ENCODE measurements around the gene GABARAP.

Gene GABARAP

DNA sequence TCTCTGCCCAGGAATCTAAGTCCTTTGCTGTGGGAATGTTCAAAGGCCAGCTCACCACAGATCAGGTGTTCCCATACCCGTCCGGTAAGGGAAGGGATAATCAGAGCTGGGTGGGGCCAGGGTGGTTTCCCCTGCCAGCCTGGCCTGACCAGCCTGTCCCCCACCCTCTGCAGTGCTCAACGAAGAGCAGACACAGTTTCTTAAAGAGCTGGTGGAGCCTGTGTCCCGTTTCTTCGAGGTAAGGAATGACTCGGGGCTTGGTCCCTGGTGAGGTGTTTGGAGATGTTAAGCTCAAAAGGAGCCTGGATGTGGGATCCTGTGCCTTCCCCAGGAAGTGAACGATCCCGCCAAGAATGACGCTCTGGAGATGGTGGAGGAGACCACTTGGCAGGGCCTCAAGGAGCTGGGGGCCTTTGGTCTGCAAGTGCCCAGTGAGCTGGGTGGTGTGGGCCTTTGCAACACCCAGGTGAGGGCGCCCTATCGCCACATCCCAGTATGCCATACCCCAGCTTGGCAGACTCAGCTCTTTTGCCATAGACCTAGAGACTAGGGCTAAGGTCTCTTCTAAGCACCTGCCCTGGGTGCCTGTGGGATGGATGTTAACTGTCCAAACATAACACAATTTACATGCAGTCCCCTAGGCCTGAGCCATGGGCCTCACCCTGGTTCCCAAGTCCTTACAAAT is 21.5 kb downstream of the GABARAP start (continued):
- TF ChIP-seq, protein P1, sequence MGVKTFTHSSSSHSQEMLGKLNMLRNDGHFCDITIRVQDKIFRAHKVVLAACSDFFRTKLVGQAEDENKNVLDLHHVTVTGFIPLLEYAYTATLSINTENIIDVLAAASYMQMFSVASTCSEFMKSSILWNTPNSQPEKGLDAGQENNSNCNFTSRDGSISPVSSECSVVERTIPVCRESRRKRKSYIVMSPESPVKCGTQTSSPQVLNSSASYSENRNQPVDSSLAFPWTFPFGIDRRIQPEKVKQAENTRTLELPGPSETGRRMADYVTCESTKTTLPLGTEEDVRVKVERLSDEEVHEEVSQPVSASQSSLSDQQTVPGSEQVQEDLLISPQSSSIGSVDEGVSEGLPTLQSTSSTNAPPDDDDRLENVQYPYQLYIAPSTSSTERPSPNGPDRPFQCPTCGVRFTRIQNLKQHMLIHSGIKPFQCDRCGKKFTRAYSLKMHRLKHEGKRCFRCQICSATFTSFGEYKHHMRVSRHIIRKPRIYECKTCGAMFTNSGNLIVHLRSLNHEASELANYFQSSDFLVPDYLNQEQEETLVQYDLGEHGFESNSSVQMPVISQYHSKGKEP (tag by site-specific recombination; IDR thresholded peaks at IDR 0.05) = 0 out of 2 replicates have a peak, but pooled peaks have one; percentile 16
- TF ChIP-seq, protein P2, sequence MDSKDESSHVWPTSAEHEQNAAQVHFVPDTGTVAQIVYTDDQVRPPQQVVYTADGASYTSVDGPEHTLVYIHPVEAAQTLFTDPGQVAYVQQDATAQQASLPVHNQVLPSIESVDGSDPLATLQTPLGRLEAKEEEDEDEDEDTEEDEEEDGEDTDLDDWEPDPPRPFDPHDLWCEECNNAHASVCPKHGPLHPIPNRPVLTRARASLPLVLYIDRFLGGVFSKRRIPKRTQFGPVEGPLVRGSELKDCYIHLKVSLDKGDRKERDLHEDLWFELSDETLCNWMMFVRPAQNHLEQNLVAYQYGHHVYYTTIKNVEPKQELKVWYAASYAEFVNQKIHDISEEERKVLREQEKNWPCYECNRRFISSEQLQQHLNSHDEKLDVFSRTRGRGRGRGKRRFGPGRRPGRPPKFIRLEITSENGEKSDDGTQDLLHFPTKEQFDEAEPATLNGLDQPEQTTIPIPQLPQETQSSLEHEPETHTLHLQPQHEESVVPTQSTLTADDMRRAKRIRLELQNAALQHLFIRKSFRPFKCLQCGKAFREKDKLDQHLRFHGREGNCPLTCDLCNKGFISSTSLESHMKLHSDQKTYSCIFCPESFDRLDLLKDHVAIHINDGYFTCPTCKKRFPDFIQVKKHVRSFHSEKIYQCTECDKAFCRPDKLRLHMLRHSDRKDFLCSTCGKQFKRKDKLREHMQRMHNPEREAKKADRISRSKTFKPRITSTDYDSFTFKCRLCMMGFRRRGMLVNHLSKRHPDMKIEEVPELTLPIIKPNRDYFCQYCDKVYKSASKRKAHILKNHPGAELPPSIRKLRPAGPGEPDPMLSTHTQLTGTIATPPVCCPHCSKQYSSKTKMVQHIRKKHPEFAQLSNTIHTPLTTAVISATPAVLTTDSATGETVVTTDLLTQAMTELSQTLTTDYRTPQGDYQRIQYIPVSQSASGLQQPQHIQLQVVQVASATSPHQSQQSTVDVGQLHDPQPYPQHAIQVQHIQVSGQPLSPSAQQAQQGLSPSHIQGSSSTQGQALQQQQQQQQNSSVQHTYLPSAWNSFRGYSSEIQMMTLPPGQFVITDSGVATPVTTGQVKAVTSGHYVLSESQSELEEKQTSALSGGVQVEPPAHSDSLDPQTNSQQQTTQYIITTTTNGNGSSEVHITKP (tag by site-specific recombination; IDR thresholded peaks at IDR 0.05) = peak; percentile 89
- TF ChIP-seq ZNF19 (tag by site-specific recombination; IDR thresholded peaks at IDR 0.05; ENCODE audit: low read depth) = no peak
- no peak for TF ChIP-seq ZNF341 (tag by site-specific recombination; IDR thresholded peaks at IDR 0.05; ENCODE audit: low read depth)
- TF ChIP-seq WT1 (tag by site-specific recombination; IDR thresholded peaks at IDR 0.05) = no peak
- no peak for TF ChIP-seq KLF8 (tag by site-specific recombination; IDR thresholded peaks at IDR 0.05)
- TF ChIP-seq, protein P3, sequence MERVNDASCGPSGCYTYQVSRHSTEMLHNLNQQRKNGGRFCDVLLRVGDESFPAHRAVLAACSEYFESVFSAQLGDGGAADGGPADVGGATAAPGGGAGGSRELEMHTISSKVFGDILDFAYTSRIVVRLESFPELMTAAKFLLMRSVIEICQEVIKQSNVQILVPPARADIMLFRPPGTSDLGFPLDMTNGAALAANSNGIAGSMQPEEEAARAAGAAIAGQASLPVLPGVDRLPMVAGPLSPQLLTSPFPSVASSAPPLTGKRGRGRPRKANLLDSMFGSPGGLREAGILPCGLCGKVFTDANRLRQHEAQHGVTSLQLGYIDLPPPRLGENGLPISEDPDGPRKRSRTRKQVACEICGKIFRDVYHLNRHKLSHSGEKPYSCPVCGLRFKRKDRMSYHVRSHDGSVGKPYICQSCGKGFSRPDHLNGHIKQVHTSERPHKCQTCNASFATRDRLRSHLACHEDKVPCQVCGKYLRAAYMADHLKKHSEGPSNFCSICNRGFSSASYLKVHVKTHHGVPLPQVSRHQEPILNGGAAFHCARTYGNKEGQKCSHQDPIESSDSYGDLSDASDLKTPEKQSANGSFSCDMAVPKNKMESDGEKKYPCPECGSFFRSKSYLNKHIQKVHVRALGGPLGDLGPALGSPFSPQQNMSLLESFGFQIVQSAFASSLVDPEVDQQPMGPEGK (tag by site-specific recombination; IDR thresholded peaks at IDR 0.05) = 0 out of 2 replicates have a peak, but pooled peaks have one; percentile 48

DNA sequence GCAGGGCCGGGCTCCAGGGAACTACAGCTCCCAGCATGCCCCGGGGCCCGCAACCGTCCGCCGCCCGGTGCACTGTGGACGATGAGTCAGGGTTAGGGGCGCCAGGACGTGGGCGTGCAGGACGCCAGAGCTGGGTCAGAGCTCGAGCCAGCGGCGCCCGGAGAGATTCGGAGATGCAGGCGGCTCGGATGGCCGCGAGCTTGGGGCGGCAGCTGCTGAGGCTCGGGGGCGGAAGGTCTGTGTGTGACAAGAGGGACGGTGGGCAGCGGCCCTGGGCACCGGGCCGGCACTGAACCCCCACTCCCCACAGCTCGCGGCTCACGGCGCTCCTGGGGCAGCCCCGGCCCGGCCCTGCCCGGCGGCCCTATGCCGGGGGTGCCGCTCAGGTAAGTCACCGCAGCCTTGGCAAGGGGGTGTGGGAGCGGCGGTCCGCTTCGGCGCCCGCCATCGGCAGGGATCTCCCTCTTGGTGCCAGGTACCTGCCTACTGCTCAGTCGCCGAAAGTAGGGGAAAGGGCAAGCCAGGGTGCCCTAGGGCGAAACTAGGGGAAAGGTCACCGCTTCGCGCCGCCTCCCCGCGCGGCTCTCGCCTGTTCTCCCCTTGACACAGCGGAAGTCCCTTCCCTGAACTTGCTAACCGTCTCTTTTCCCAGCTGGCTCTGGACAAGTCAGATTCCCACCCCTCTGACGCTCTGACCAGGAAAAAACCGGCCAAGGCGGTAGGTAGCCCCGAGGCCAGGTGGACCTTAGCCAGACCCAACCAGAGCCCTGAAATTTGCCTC is 22.2 kb downstream of the GABARAP start, which contains the start of the genes ACADVL and DLG4:
TSS of gene ACADVL (plus strand) at position 127 of the 781 bp plus-strand sequence. CDS start at position 174, 47 bp downstream.
TSS of gene DLG4 (minus strand) at position 25 of the 781 bp plus-strand sequence.
- POLR2A ChIA-PET = interaction anchor here (0.6 to 9.8 kb wide), 22 partner anchors 14 to 296 kb away, joined by 3 to 284 read pairs (median 6); partner anchors contain the start of genes CTDNEP1, DVL2, ELP5 and GABARAP
- CTCF ChIA-PET = interaction anchor here (1.1 to 4.2 kb wide), 12 partner anchors 10 to 174 kb away, joined by 3 to 34 read pairs (median 6); partner anchors contain the start of genes DVL2, GABARAP, PHF23 and SLC2A4
- Histone ChIP-seq H3K36me3 (ENCODE audit: control insufficient read depth in 2 of 2, insufficient read depth in 1 of 2, low read length in 2 of 2) (peaks cover 16 to 41% of the 10 kb centered on the region in 2 experiments; a peak in 2 of 3 replicates), H3K9me3 (ENCODE audit: control insufficient read depth, insufficient read depth, low read depth, low read length) (no peaks in the 10 kb centered on the region), H3K4me3 (ENCODE audit: low read depth, low read length) (peak within 1 kb of the TSS; percentile 83), H3K4me1 (ENCODE audit: control insufficient read depth, insufficient read depth, low read length) (peaks cover 7% of the 10 kb centered on the region), H3K27ac (ENCODE audit: extremely low read depth, low read depth, low read length) (peak within 1 kb of the TSS; percentile 83; the same call in 1 of the 2 replicates)
- TF ChIP-seq, protein P4, sequence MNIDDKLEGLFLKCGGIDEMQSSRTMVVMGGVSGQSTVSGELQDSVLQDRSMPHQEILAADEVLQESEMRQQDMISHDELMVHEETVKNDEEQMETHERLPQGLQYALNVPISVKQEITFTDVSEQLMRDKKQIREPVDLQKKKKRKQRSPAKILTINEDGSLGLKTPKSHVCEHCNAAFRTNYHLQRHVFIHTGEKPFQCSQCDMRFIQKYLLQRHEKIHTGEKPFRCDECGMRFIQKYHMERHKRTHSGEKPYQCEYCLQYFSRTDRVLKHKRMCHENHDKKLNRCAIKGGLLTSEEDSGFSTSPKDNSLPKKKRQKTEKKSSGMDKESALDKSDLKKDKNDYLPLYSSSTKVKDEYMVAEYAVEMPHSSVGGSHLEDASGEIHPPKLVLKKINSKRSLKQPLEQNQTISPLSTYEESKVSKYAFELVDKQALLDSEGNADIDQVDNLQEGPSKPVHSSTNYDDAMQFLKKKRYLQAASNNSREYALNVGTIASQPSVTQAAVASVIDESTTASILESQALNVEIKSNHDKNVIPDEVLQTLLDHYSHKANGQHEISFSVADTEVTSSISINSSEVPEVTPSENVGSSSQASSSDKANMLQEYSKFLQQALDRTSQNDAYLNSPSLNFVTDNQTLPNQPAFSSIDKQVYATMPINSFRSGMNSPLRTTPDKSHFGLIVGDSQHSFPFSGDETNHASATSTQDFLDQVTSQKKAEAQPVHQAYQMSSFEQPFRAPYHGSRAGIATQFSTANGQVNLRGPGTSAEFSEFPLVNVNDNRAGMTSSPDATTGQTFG (tag by site-specific recombination; IDR thresholded peaks at IDR 0.05; ENCODE audit: borderline replicate concordance) = no peak
- TF ChIP-seq GLIS2 (tag by site-specific recombination; IDR thresholded peaks at IDR 0.05) (peak; percentile 62), OSR2 (tag by site-specific recombination; IDR thresholded peaks at IDR 0.05) (no peak), ZNF660 (tag by site-specific recombination; IDR thresholded peaks at IDR 0.05) (0 out of 2 replicates have a peak, but pooled peaks have one; percentile 33), ZNF76 (tag by site-specific recombination; IDR thresholded peaks at IDR 0.05; ENCODE audit: borderline replicate concordance, low read depth) (peak; percentile 98), ZBTB20 (tag by site-specific recombination; IDR thresholded peaks at IDR 0.05) (peak; percentile 95), ZEB2 (tag by site-specific recombination; IDR thresholded peaks at IDR 0.05) (peak; percentile 89), ZBTB8A (tag by site-specific recombination; IDR thresholded peaks at IDR 0.05) (peak; percentile 97), ZNF266 (tag by site-specific recombination; IDR thresholded peaks at IDR 0.05; ENCODE audit: low read depth) (no peak), BCL11A (tag by site-specific recombination; IDR thresholded peaks at IDR 0.05; ENCODE audit: low read depth) (peak; percentile 30; the same call in 1 of the 2 replicates), ZNF624 (tag by site-specific recombination; IDR thresholded peaks at IDR 0.05) (0 out of 2 replicates have a peak, but pooled peaks have one; percentile 16), ZBTB17 (tag by site-specific recombination; IDR thresholded peaks at IDR 0.05) (peak; percentile 98)
- TF ChIP-seq, protein P5, sequence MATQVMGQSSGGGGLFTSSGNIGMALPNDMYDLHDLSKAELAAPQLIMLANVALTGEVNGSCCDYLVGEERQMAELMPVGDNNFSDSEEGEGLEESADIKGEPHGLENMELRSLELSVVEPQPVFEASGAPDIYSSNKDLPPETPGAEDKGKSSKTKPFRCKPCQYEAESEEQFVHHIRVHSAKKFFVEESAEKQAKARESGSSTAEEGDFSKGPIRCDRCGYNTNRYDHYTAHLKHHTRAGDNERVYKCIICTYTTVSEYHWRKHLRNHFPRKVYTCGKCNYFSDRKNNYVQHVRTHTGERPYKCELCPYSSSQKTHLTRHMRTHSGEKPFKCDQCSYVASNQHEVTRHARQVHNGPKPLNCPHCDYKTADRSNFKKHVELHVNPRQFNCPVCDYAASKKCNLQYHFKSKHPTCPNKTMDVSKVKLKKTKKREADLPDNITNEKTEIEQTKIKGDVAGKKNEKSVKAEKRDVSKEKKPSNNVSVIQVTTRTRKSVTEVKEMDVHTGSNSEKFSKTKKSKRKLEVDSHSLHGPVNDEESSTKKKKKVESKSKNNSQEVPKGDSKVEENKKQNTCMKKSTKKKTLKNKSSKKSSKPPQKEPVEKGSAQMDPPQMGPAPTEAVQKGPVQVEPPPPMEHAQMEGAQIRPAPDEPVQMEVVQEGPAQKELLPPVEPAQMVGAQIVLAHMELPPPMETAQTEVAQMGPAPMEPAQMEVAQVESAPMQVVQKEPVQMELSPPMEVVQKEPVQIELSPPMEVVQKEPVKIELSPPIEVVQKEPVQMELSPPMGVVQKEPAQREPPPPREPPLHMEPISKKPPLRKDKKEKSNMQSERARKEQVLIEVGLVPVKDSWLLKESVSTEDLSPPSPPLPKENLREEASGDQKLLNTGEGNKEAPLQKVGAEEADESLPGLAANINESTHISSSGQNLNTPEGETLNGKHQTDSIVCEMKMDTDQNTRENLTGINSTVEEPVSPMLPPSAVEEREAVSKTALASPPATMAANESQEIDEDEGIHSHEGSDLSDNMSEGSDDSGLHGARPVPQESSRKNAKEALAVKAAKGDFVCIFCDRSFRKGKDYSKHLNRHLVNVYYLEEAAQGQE (tag by site-specific recombination; IDR thresholded peaks at IDR 0.05) = peak; percentile 20; the same call in 1 of the 2 replicates
